Suprapubic skin (tissue), 4 donors: Measurements from ENCODE around the gene MBP.

Experiments
- POLR2A ChIP-seq, 2 donors: fragments of 450-650 bp; IDR thresholded peaks; one replicate each; pipeline ENCODE4 v1.6.1; 2017; ENCODE audit warnings: antibody characterized with exemption in 2 of 2, mild to moderate bottlenecking in 2 of 2, moderate library complexity in 2 of 2
- POLR2AphosphoS5 ChIP-seq, 3 donors: sonication (generic); formaldehyde crosslinking; IDR thresholded peaks; one replicate each; pipeline ENCODE4 v1.6.1; 2017; ENCODE audit warnings: antibody characterized with exemption in 3 of 3
- TF ChIP-seq, protein P1 (sequence below), 2 donors: fragments of 200-600 bp in 1 of 2; fragments of 450-650 bp in 1 of 2; sonication (generic) in 1 of 2; IDR thresholded peaks; one replicate each; pipeline ENCODE4 v1.5.1; 2016 to 2019; ENCODE audit warnings: antibody characterized with exemption in 2 of 2, mild to moderate bottlenecking in 1 of 2, moderate library complexity in 1 of 2

DNA sequence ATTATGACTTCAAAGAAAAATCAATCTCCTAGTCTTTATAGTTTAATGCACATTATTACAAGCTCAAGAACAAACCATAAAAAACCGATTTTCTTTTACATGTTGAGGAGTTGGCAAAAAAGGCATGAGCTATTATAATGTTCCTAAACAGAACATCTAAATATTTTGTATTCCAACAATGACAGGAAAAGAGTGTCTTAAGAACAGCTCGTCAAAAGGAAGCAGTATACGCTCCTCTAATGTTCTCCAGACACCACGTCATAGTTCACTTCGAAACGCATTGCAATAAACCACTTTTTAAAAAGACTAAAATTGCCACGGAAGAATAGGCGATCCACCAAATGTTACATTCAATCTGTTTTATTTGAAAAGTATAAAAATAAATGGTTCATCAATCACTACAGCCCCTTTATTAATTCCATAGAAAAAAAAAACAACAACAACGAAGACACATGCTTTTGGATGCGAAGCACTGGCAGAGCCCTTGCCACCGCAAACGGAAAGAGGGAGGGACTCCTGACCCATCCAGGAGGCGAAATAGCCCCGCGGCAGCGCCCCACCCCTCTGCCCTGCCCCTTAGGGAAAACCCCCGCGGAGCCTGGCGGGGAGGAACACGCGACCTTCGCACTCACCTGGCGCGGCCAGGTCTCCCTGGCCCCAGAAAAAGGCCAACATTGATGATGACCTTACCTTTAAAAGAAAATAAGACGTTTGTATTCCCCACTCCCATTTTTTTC, 45.8 kb downstream of the MBP start:
- TF ChIP-seq, protein P1, sequence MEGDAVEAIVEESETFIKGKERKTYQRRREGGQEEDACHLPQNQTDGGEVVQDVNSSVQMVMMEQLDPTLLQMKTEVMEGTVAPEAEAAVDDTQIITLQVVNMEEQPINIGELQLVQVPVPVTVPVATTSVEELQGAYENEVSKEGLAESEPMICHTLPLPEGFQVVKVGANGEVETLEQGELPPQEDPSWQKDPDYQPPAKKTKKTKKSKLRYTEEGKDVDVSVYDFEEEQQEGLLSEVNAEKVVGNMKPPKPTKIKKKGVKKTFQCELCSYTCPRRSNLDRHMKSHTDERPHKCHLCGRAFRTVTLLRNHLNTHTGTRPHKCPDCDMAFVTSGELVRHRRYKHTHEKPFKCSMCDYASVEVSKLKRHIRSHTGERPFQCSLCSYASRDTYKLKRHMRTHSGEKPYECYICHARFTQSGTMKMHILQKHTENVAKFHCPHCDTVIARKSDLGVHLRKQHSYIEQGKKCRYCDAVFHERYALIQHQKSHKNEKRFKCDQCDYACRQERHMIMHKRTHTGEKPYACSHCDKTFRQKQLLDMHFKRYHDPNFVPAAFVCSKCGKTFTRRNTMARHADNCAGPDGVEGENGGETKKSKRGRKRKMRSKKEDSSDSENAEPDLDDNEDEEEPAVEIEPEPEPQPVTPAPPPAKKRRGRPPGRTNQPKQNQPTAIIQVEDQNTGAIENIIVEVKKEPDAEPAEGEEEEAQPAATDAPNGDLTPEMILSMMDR (IDR thresholded peaks at IDR 0.05): no peak
- TF ChIP-seq POLR2AphosphoS5 (IDR thresholded peaks at IDR 0.05): no peak
- no peak for TF ChIP-seq POLR2A (IDR thresholded peaks at IDR 0.05)
